OCI-LY1 (cell line): ENCODE data around the gene GPX3.

Experiments
- H2AFZ ChIP-seq: fragments of 200-600 bp; sonication (generic), shearing (Covaris generic); 2 replicates; pipeline ENCODE4 v1.6.0; 2014; ENCODE audit warnings: antibody characterized with exemption, mild to moderate bottlenecking, low read length
- H3F3A ChIP-seq: fragments of 200-600 bp; sonication (generic), shearing (Covaris generic); 2 replicates; pipeline ENCODE4 v1.6.0; 2014; ENCODE audit warnings: mild to moderate bottlenecking, antibody characterized with exemption, low read length, moderate library complexity; ENCODE audit not compliant: insufficient read depth
- H3K27ac ChIP-seq: fragments of 200-600 bp; sonication (generic); 2 replicates; pipeline ENCODE4 v1.5.1; 2014; ENCODE audit warnings: low read length, mixed run types, mild to moderate bottlenecking, low read depth; ENCODE audit not compliant: poor library complexity, severe bottlenecking
- H3K27me3 ChIP-seq: fragments of 200-600 bp; sonication (generic); 2 replicates; pipeline ENCODE4 v1.6.0; 2014; ENCODE audit warnings: antibody characterized with exemption, mild to moderate bottlenecking, low read length, moderate library complexity; ENCODE audit not compliant: insufficient read depth
- H3K36me3 ChIP-seq: fragments of 200-600 bp; sonication (generic); 2 replicates; pipeline ENCODE4 v1.6.1; 2014; ENCODE audit warnings: mild to moderate bottlenecking, antibody characterized with exemption, low read length, moderate library complexity, mixed read lengths; ENCODE audit not compliant: insufficient read depth
- H3K4me1 ChIP-seq: fragments of 200-600 bp; sonication (generic); 2 replicates; pipeline ENCODE4 v1.5.1; 2014; ENCODE audit warnings: mild to moderate bottlenecking, low read length, moderate library complexity; ENCODE audit not compliant: insufficient read depth, severe bottlenecking
- H3K4me2 ChIP-seq: fragments of 200-600 bp; sonication (generic), shearing (Covaris generic); 2 replicates; pipeline ENCODE4 v1.6.1; 2014; ENCODE audit warnings: low read length
- H3K4me3 ChIP-seq: fragments of 200-600 bp; sonication (generic); 2 replicates; pipeline ENCODE4 v1.5.1; 2014; ENCODE audit warnings: low read length, low read depth, mild to moderate bottlenecking, mixed read lengths; ENCODE audit not compliant: poor library complexity, severe bottlenecking
- H3K79me2 ChIP-seq: fragments of 200-600 bp; shearing (Covaris generic); 2 replicates; pipeline ENCODE4 v1.6.1; 2016; ENCODE audit warnings: mixed run types, low read length, mixed read lengths; ENCODE audit not compliant: insufficient read depth
- H3K9ac ChIP-seq: fragments of 200-600 bp; sonication (generic), shearing (Covaris generic); 2 replicates; pipeline ENCODE4 v1.6.1; 2014; ENCODE audit warnings: mild to moderate bottlenecking, low read length, mixed read lengths
- H3K9me2 ChIP-seq: fragments of 200-600 bp; sonication (generic), shearing (Covaris generic); 2 replicates; pipeline ENCODE4 v1.6.1; 2014; ENCODE audit warnings: low read depth, mild to moderate bottlenecking, low read length, mixed read lengths
- H3K9me3 ChIP-seq: fragments of 200-600 bp; shearing (Covaris generic); 2 replicates; pipeline ENCODE4 v1.6.1; 2014; ENCODE audit warnings: low read length, mixed read lengths
- H4K20me1 ChIP-seq: fragments of 200-600 bp; sonication (generic), shearing (Covaris generic); 2 replicates; pipeline ENCODE4 v1.6.0; 2016; ENCODE audit warnings: mild to moderate bottlenecking, low read length; ENCODE audit not compliant: insufficient read depth
- CTCF ChIP-seq: fragments of 200-600 bp; sonication (generic), shearing (Covaris generic); IDR thresholded peaks from 2 replicates; pipeline ENCODE4 v1.5.1; 2017; ENCODE audit warnings: mild to moderate bottlenecking, antibody characterized with exemption, low read length, moderate library complexity, mixed read lengths
- EZH2 ChIP-seq: fragments of 200-600 bp; sonication (generic), shearing (Covaris generic); IDR thresholded peaks from 2 replicates; pipeline ENCODE4 v1.8.0; 2017; ENCODE audit warnings: borderline replicate concordance, mixed run types, mild to moderate bottlenecking, antibody characterized with exemption, low read length, moderate library complexity, mixed read lengths

Gene GPX3

GRCh38 chr5:151019331-151019730 lies 1.1 kb upstream of the GPX3 start:
- Histone ChIP-seq H3F3A (no peaks in the 10 kb centered on the region), H3K4me2 (no peak overlapping the region), H3K79me2 (no peaks in the 10 kb centered on the region), H3K27ac (no peak overlapping the region), H3K4me3 (no peak overlapping the region), H3K9me3 (no peaks in the 10 kb centered on the region), H3K27me3 (no peaks in the 10 kb centered on the region), H2AFZ (no peak overlapping the region), H4K20me1 (no peaks in the 10 kb centered on the region), H3K4me1 (peaks cover 10% of the 10 kb centered on the region), H3K9ac (no peak overlapping the region), H3K36me3 (no peaks in the 10 kb centered on the region), H3K9me2 (no peaks in the 10 kb centered on the region)
- no peak for TF ChIP-seq CTCF
- TF ChIP-seq EZH2, result no peak

- no peaks in the 10 kb centered on the region for H3F3A ChIP-seq
- no peak overlapping the region for H3K9ac ChIP-seq
- H3K9me3 ChIP-seq, result no peaks in the 10 kb centered on the region
- H3K79me2 ChIP-seq, result no peaks in the 10 kb centered on the region
- H3K9me2 ChIP-seq, result no peaks in the 10 kb centered on the region
- no peak for TF ChIP-seq CTCF
- no peak for TF ChIP-seq EZH2
- H3K4me2 ChIP-seq, result no peak overlapping the region
- peaks cover 10% of the 10 kb centered on the region for H3K4me1 ChIP-seq
- H3K27ac ChIP-seq, result no peak overlapping the region
- no peak overlapping the region for H2AFZ ChIP-seq
- no peaks in the 10 kb centered on the region for H4K20me1 ChIP-seq
- no peak overlapping the region for H3K4me3 ChIP-seq
- H3K36me3 ChIP-seq, result peaks cover 17% of the 10 kb centered on the region; the same call in 1 of the 2 replicates
- H3K27me3 ChIP-seq, result no peaks in the 10 kb centered on the region
Measured at GRCh38 chr5:151021746-151022145, 1.4 kb downstream of the GPX3 start.

- no peaks in the 10 kb centered on the region for H3K9me2 ChIP-seq
- H3K27ac ChIP-seq, result no peak overlapping the region
- H3K4me2 ChIP-seq, result no peak overlapping the region
- no peak for TF ChIP-seq EZH2
- no peak overlapping the region for H2AFZ ChIP-seq
- no peaks in the 10 kb centered on the region for H3K27me3 ChIP-seq
- H3K4me1 ChIP-seq, result peaks cover 10% of the 10 kb centered on the region
- peaks cover 26% of the 10 kb centered on the region; the same call in 1 of the 2 replicates for H3K36me3 ChIP-seq
- no peaks in the 10 kb centered on the region for H3F3A ChIP-seq
- no peaks in the 10 kb centered on the region for H3K9me3 ChIP-seq
- H4K20me1 ChIP-seq, result no peaks in the 10 kb centered on the region
- no peak overlapping the region for H3K4me3 ChIP-seq
- no peaks in the 10 kb centered on the region for H3K79me2 ChIP-seq
- no peak overlapping the region for H3K9ac ChIP-seq
Measured at GRCh38 chr5:151022511-151023018, 2.2 kb downstream of the GPX3 start.

DNA sequence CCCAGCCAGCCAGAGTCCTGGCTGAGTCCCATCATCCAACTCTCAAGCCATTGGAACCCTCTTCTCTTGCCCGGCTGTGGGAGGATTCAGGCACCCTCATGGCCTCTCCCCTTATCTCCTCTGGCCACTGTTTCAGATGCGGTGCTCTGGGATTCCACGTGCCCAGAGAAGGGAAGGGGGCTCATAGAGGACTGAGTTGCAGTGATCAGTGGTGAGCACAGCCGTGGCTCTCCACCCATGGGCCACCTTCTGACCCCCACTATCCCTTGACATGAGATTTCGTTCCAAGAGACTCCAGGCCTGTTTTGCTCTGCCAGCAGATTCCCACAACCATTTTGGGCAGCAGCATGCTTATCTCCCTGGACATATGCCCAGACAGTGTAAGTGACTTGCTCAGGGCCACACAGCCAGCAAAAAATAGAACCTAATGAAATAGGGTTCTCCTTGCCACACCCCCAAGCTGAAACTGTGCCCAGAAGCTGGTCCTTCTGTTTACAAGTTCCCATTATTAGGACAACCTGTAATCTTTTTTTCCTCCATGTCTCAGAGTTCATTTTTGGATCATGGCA lies 2.7 kb downstream of the GPX3 start:
- H3K9me2 ChIP-seq, result no peaks in the 10 kb centered on the region
- no peaks in the 10 kb centered on the region for H3K9me3 ChIP-seq
- no peaks in the 10 kb centered on the region for H3K79me2 ChIP-seq
- H3K36me3 ChIP-seq, result peaks cover 31% of the 10 kb centered on the region
- no peaks in the 10 kb centered on the region for H3F3A ChIP-seq
- no peak overlapping the region for H3K9ac ChIP-seq
- TF ChIP-seq EZH2, result no peak
- TF ChIP-seq CTCF, result no peak
- H4K20me1 ChIP-seq, result no peaks in the 10 kb centered on the region
- H3K27me3 ChIP-seq, result no peaks in the 10 kb centered on the region
- H3K4me2 ChIP-seq, result no peak overlapping the region
- H3K27ac ChIP-seq, result no peak overlapping the region
- H3K4me3 ChIP-seq, result no peak overlapping the region
- peaks cover 10% of the 10 kb centered on the region for H3K4me1 ChIP-seq
- H2AFZ ChIP-seq, result no peak overlapping the region
